ENCODE measurements around the gene PRLR. TPM values are rescaled to one million over a fixed set of nuclear protein-coding genes. Genes with fewer than 3 reads are reported as not detected.

The PRLR gene
- total RNA-seq, 1 donor from 2014 or later: 7.6 TPM

- ATAC-seq: no peak
Observed at GRCh38 chr5:35030426-35031100, 199.7 kb downstream of the PRLR start.

GRCh38 chr5:35029333-35029732, 201.0 kb downstream of the PRLR start:
- ATAC-seq: no peak

- ATAC-seq: no peak
Observed at GRCh38 chr5:35026941-35027340, 203.3 kb downstream of the PRLR start.

- ATAC-seq: no peak
Observed at GRCh38 chr5:35026280-35026840, 203.9 kb downstream of the PRLR start.

- ATAC-seq: no peak
Observed at GRCh38 chr5:35024911-35025510, 205.3 kb downstream of the PRLR start.

- no peak for ATAC-seq
Observed at GRCh38 chr5:35023391-35024178, 206.7 kb downstream of the PRLR start.

GRCh38 chr5:35016174-35017051, 213.9 kb downstream of the PRLR start:
- no peak for ATAC-seq

- no peak for ATAC-seq
Observed at GRCh38 chr5:35015063-35015462, 215.2 kb downstream of the PRLR start.

- ATAC-seq: no peak
Observed at GRCh38 chr5:35012796-35013195, 217.5 kb downstream of the PRLR start.

- ATAC-seq: no peak
Observed at GRCh38 chr5:35012365-35012764, 217.9 kb downstream of the PRLR start.

- no peak for ATAC-seq
Observed at GRCh38 chr5:35010676-35011075, 219.6 kb downstream of the PRLR start.

- no peak for ATAC-seq
Observed at GRCh38 chr5:35009657-35010056, 220.6 kb downstream of the PRLR start.

GRCh38 chr5:35009019-35009418, 221.3 kb downstream of the PRLR start:
- no peak for ATAC-seq

GRCh38 chr5:35004771-35005170, 225.5 kb downstream of the PRLR start:
- no peak for ATAC-seq

- ATAC-seq: no peak
Observed at GRCh38 chr5:35004200-35004599, 226.1 kb downstream of the PRLR start.

- peak; percentile 50 for ATAC-seq
Observed at GRCh38 chr5:35003018-35003957, 227.0 kb downstream of the PRLR start.

GRCh38 chr5:35002459-35002858, 227.8 kb downstream of the PRLR start:
- ATAC-seq: no peak

- no peak for ATAC-seq
Observed at GRCh38 chr5:35001842-35002241, 228.4 kb downstream of the PRLR start.
